Raji (cell line): ENCODE results near the gene PLIN4.

Source experiments
- POLR2A ChIP-seq: IDR thresholded peaks from 2 replicates; pipeline ENCODE4 v1.6.1; 2011; ENCODE audit warnings: low read depth, low read length, control low read depth; ENCODE audit not compliant: insufficient read depth

PLIN4 gene

GRCh38 chr19:4505570-4506448 lies 12.5 kb downstream of the PLIN4 start:
- no peak for TF ChIP-seq POLR2A

GRCh38 chr19:4504891-4505569 lies 13.3 kb downstream of the PLIN4 start:
- no peak for TF ChIP-seq POLR2A

GRCh38 chr19:4504297-4504701 lies 14.0 kb downstream of the PLIN4 start:
- TF ChIP-seq POLR2A = no peak

GRCh38 chr19:4503825-4504170 lies 14.5 kb downstream of the PLIN4 start:
- no peak for TF ChIP-seq POLR2A

- TF ChIP-seq POLR2A = no peak
These were observed 15.0 kb downstream of the PLIN4 start for GRCh38 chr19:4503132-4503824.

GRCh38 chr19:4502282-4503131 lies 15.8 kb downstream of the PLIN4 start:
- no peak for TF ChIP-seq POLR2A

GRCh38 chr19:4501691-4502090 lies 16.6 kb downstream of the PLIN4 start:
- no peak for TF ChIP-seq POLR2A

- no peak for TF ChIP-seq POLR2A
These were observed 17.3 kb downstream of the PLIN4 start for GRCh38 chr19:4500841-4501591.

GRCh38 chr19:4499855-4500254 lies 18.4 kb downstream of the PLIN4 start:
- TF ChIP-seq POLR2A = no peak

- TF ChIP-seq POLR2A = no peak
These were observed 19.0 kb downstream of the PLIN4 start for GRCh38 chr19:4499318-4499717.

GRCh38 chr19:4498694-4499093 lies 19.6 kb downstream of the PLIN4 start:
- TF ChIP-seq POLR2A = no peak

- no peak for TF ChIP-seq POLR2A
These were observed 20.4 kb downstream of the PLIN4 start for GRCh38 chr19:4497770-4498389.

- no peak for TF ChIP-seq POLR2A
These were observed 22.0 kb downstream of the PLIN4 start for GRCh38 chr19:4496304-4496703.

- no peak for TF ChIP-seq POLR2A
These were observed 22.8 kb downstream of the PLIN4 start for GRCh38 chr19:4495471-4495870.
